Lower leg skin (tissue), 4 donors: ENCODE measurements around the gene TCN1. TPM values are rescaled to one million over a fixed set of nuclear protein-coding genes. Genes with fewer than 3 reads are reported as not detected.
"Not testable (repeated sequence)": the region's sequence is repeated elsewhere in the genome, so short reads cannot be mapped to it uniquely, and the experiment has no call there.

Experiments used
- DNase-seq, 2 donors: peaks; one replicate each; pipeline ENCODE4 v3.0.0-alpha.2; 2019; ENCODE audit warnings: low spot score in 2 of 2
- H3K4me3 ChIP-seq: fragments of 200-600 bp; sonication (generic); 2 replicates; pipeline ENCODE4 v1.5.1; 2017; ENCODE audit warnings: mild to moderate bottlenecking, low read depth; ENCODE audit not compliant: poor library complexity, severe bottlenecking
- CTCF ChIP-seq, 3 donors: fragments of 450-650 bp; IDR thresholded peaks; one replicate each; pipeline ENCODE4 v1.5.1; 2016; ENCODE audit warnings: antibody characterized with exemption in 3 of 3, mild to moderate bottlenecking in 3 of 3, moderate library complexity in 2 of 3
- POLR2A ChIP-seq, 2 donors: fragments of 450-650 bp; IDR thresholded peaks; one replicate each; pipeline ENCODE4 v1.6.1; 2016 to 2017; ENCODE audit warnings: antibody characterized with exemption in 2 of 2, mild to moderate bottlenecking in 1 of 2, moderate library complexity in 1 of 2
- WGBS, 2 donors: methylation state at CpG; one replicate each; pipeline ENCODE4 v1.1.5; 2018; 5-methylcytosine and 5-hydroxymethylcytosine counted together
- intact Hi-C: fragments of 100-400 bp; cut with DNase I; formaldehyde crosslinking; loops from one replicate; pipeline ENCODE4 v1.15.0; 2023; ENCODE audit warnings: low total_unique reads
- total RNA-seq, 4 donors: library from RNA; depleted of rRNA; stranded (reverse); fragments of >200 nt; gene quantifications; one replicate each; pipeline ENCODE4 v1.1.0, GENCODE V29; 2016

Gene TCN1
- total RNA-seq, 4 donors from 2014 or later: 0.84 to 4.2 (median 1.5) TPM

GRCh38 chr11:59898046-59898445 is 31.8 kb upstream of the TCN1 start:
- TF ChIP-seq POLR2A (IDR thresholded peaks at IDR 0.05): no peak
- no peak for TF ChIP-seq CTCF (IDR thresholded peaks at IDR 0.05)
- DNase-seq: no peak
- WGBS, 2 donors: 95 to 97% methylated on average over 31 of the region's 31 CpGs

GRCh38 chr11:59894616-59895015 is 28.3 kb upstream of the TCN1 start:
- 48 to 50% methylated on average over 1 of the region's 1 CpG for WGBS, 2 donors
- TF ChIP-seq POLR2A (IDR thresholded peaks at IDR 0.05) (no peak), CTCF (IDR thresholded peaks at IDR 0.05) (no peak)
- no peak for DNase-seq
- no peak overlapping the region for H3K4me3 ChIP-seq
- intact Hi-C loops: no loop called here

More at GRCh38 chr11:59898046-59898445, 31.8 kb upstream of the TCN1 start:
- H3K4me3 ChIP-seq: no peak overlapping the region
- intact Hi-C loops: no loop called here

GRCh38 chr11:59891781-59892181 is 25.5 kb upstream of the TCN1 start:
- intact Hi-C loops: no loop called here
- 32 to 52% methylated on average over 3 to 4 of the region's 4 CpGs for WGBS, 2 donors
- no peak for DNase-seq

GRCh38 chr11:59887156-59887555 is 20.9 kb upstream of the TCN1 start:
- DNase-seq, H3K4me3 ChIP-seq, intact Hi-C loops: not testable (repeated sequence)

More at GRCh38 chr11:59891781-59892181, 25.5 kb upstream of the TCN1 start:
- H3K4me3 ChIP-seq: no peak overlapping the region
- TF ChIP-seq CTCF (IDR thresholded peaks at IDR 0.05) (no peak), POLR2A (IDR thresholded peaks at IDR 0.05) (no peak)

- no peak for DNase-seq
- TF ChIP-seq POLR2A (IDR thresholded peaks at IDR 0.05): no peak
- no peak for TF ChIP-seq CTCF (IDR thresholded peaks at IDR 0.05)
- WGBS, 2 donors: 95 to 96% methylated on average over 1 of the region's 1 CpG
- intact Hi-C loops: no loop called here
- H3K4me3 ChIP-seq: no peak overlapping the region
Observed at GRCh38 chr11:59883597-59883996, 17.3 kb upstream of the TCN1 start.

GRCh38 chr11:59879567-59879966 is 13.3 kb upstream of the TCN1 start:
- 8 to 24% methylated on average over 1 of the region's 1 CpG for WGBS, 2 donors
- intact Hi-C loops: no loop called here
- no peak for DNase-seq
- TF ChIP-seq CTCF (IDR thresholded peaks at IDR 0.05) (no peak), POLR2A (IDR thresholded peaks at IDR 0.05) (no peak)
- no peak overlapping the region for H3K4me3 ChIP-seq
